HCT116 (cell line): Measurements from ENCODE around the gene PTCD1. TPM values are rescaled to one million over a fixed set of nuclear protein-coding genes. Genes with fewer than 3 reads are reported as not detected.

Experiments
- ATAC-seq: fragments of 200-7000 bp; cut with Tn5 transposase; 2 replicates; pipeline ENCODE4 v1.9.1; 2020; ENCODE audit warnings: mild to moderate bottlenecking, moderate library complexity
- BruUV-seq: library from RNA; stranded (reverse); fragments of 400-500 nt; replicated peaks from 2 replicates; lab custom pipeline; 2021; lab: Mats Ljungman, UMichigan
- CTCF ChIA-PET: fragments of 300-600 bp; sonication (Branson Sonifier 250); formaldehyde crosslinking; loops from one replicate; lab custom pipeline; 2021; ENCODE audit warnings: antibody characterized with exemption; lab: Charles Lee
- POLR2A ChIA-PET: fragments of 300-600, 350-600 bp; sonication (Branson Sonifier 250); formaldehyde crosslinking; loops from one replicate; lab custom pipeline; 2021; ENCODE audit warnings: antibody characterized with exemption; lab: Charles Lee
- RAD21 ChIA-PET, 2 experiments: fragments of 300-600 bp; sonication (Branson Sonifier 250); formaldehyde crosslinking; loops; one replicate each; lab custom pipeline; 2023; ENCODE audit warnings: low total read pairs in 2 of 2; ENCODE audit not compliant: uncharacterized antibody in 2 of 2, unreplicated experiment in 2 of 2, low non-redundant PET in 1 of 2; lab: Charles Lee
- DNase-seq: peaks from one replicate; pipeline ENCODE4 v3.0.0-alpha.2; 2010; ENCODE audit warnings: low read depth, low spot score
- H2AFZ ChIP-seq: fragments of 200-600 bp; shearing (Covaris generic), sonication (generic); 2 replicates; pipeline ENCODE4 v1.6.1; 2017; ENCODE audit warnings: low read depth, mixed run types, mixed read lengths, antibody characterized with exemption, low read length; ENCODE audit not compliant: poor library complexity, severe bottlenecking
- H3K27ac ChIP-seq: 2 replicates; pipeline ENCODE4 v1.5.1; 2012; ENCODE audit warnings: low read depth, low read length
- H3K27me3 ChIP-seq: fragments of 200-600 bp; sonication (generic); 2 replicates; pipeline ENCODE4 v1.6.1; 2016; ENCODE audit warnings: mixed run types, low read length, mixed read lengths; ENCODE audit not compliant: insufficient read depth
- H3K36me3 ChIP-seq, 2 experiments: fragments of 200-500 bp in 1 of 2; fragments of 200-600 bp in 1 of 2; sonication (Bioruptor generic) in 1 of 2; sonication (generic) in 1 of 2; 2 replicates each; pipeline versions ENCODE4 v1.5.1 to v1.6.1; 2014 to 2016; ENCODE audit warnings: low read length in 2 of 2, inconsistent platforms in 1 of 2, mixed read lengths in 1 of 2, mixed run types in 1 of 2; ENCODE audit not compliant: insufficient read depth in 2 of 2, control insufficient read depth in 1 of 2
- H3K4me1 ChIP-seq, 2 experiments: fragments of 200-600 bp in 1 of 2; sonication (generic) in 1 of 2; 2 replicates each; pipeline versions ENCODE4 v1.5.1 to v1.6.1; 2012 to 2017; ENCODE audit warnings: low read length in 2 of 2, inconsistent platforms in 1 of 2, mild to moderate bottlenecking in 1 of 2, mixed read lengths in 1 of 2, mixed run types in 1 of 2, moderate library complexity in 1 of 2; ENCODE audit not compliant: insufficient read depth in 2 of 2, control insufficient read depth in 1 of 2
- H3K4me2 ChIP-seq: fragments of 200-600 bp; sonication (generic); 2 replicates; pipeline ENCODE4 v1.6.1; 2017; ENCODE audit warnings: mixed run types, low read length, mixed read lengths
- H3K4me3 ChIP-seq, 2 experiments: fragments of 200-600 bp in 1 of 2; sonication (generic) in 1 of 2; replicated peaks in 1 of 2; 2 replicates each; pipeline ENCODE4 v1.5.1; 2011 to 2016; ENCODE audit warnings: low read length in 2 of 2, control low read depth in 1 of 2, low read depth in 1 of 2, mild to moderate bottlenecking in 1 of 2, mixed read lengths in 1 of 2, mixed run types in 1 of 2
- H3K79me2 ChIP-seq: fragments of 200-600 bp; sonication (generic); 2 replicates; pipeline ENCODE4 v1.6.1; 2017; ENCODE audit warnings: mild to moderate bottlenecking, mixed run types, low read length, moderate library complexity, mixed read lengths; ENCODE audit not compliant: insufficient read depth
- H3K9ac ChIP-seq: fragments of 200-600 bp; sonication (generic); 2 replicates; pipeline ENCODE4 v1.6.1; 2016; ENCODE audit warnings: low read length, mixed read lengths
- H3K9me2 ChIP-seq: fragments of 200-600 bp; sonication (generic), shearing (Covaris generic); 2 replicates; pipeline ENCODE4 v1.6.1; 2017; ENCODE audit warnings: mixed run types, mild to moderate bottlenecking, moderate library complexity; ENCODE audit not compliant: insufficient read depth
- H3K9me3 ChIP-seq, 2 experiments: fragments of 200-500 bp in 1 of 2; fragments of 200-600 bp in 1 of 2; sonication (Bioruptor generic) in 1 of 2; sonication (generic) in 1 of 2; 2 replicates each; pipeline ENCODE4 v1.6.1; 2014 to 2017; ENCODE audit warnings: low read length in 2 of 2, mixed read lengths in 2 of 2, inconsistent platforms in 1 of 2, low read depth in 1 of 2, mild to moderate bottlenecking in 1 of 2, mixed run types in 1 of 2, moderate library complexity in 1 of 2; ENCODE audit not compliant: control insufficient read depth in 1 of 2, insufficient read depth in 1 of 2
- H4K20me1 ChIP-seq: fragments of 200-600 bp; sonication (generic), shearing (Covaris generic); 2 replicates; pipeline ENCODE4 v1.6.1; 2017; ENCODE audit warnings: mixed run types, mild to moderate bottlenecking, moderate library complexity; ENCODE audit not compliant: insufficient read depth
- EZH2 ChIP-seq: fragments of 200-600 bp; sonication (generic); IDR thresholded peaks from 2 replicates; pipeline ENCODE4 v1.6.1; 2017; ENCODE audit warnings: antibody characterized with exemption, mixed run types
- EZH2phosphoT487 ChIP-seq: fragments of 200-600 bp; IDR thresholded peaks from 2 replicates; pipeline ENCODE4 v1.6.1; 2018; ENCODE audit warnings: antibody characterized with exemption, borderline replicate concordance
- POLR2A ChIP-seq: IDR thresholded peaks from 2 replicates; pipeline ENCODE4 v1.7.0; 2011; ENCODE audit warnings: borderline replicate concordance; ENCODE audit not compliant: insufficient read depth, insufficient read length; ENCODE audit errors: extremely low read depth
- RAD21 ChIP-seq: IDR thresholded peaks from 2 replicates; pipeline ENCODE4 v1.6.1; 2012; ENCODE audit warnings: low read depth, mild to moderate bottlenecking
- TCF7L2 ChIP-seq: IDR thresholded peaks from 2 replicates; pipeline ENCODE4 v1.7.0; 2011; ENCODE audit warnings: borderline replicate concordance, inconsistent platforms; ENCODE audit not compliant: insufficient read depth, insufficient read length; ENCODE audit errors: extremely low read depth
- ZFX ChIP-seq: fragments of 450-650 bp; IDR thresholded peaks from 2 replicates; pipeline ENCODE4 v1.6.1; 2017
- intact Hi-C: fragments of 100-400 bp; cut with micrococcal nuclease; formaldehyde crosslinking; loops from 2 replicates; pipeline ENCODE4 v1.10.0; 2022
- total RNA-seq: library from RNA; stranded (reverse); gene quantifications from one replicate; pipeline ENCODE4 v1.2.1, GENCODE V29; 2021; ENCODE audit not compliant: unreplicated experiment

PTCD1 gene
- total RNA-seq, 1 experiment from 2014 or later: 9.2 TPM

DNA sequence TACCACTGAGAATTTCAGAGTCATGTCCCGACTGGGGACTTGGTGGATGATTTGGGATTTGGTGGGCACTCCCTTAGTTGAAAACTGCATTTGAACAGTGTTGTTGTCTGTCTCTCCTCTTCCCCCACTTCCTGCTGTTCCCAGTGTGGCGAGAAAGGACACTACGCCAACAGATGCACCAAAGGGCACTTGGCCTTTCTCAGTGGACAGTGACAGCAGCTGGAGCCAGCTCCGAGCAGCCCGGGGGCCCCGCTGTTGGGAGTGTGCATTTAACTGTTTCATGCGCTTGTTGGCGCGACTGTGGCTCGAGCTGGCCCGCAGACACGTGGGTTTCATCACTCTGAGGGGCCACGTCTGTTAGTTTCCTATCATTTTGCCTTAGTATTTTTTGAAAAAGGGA, 17.7 kb upstream of the PTCD1 start:
- no peak overlapping the region for H3K27ac ChIP-seq
- no peaks in the 10 kb centered on the region for H3K27me3 ChIP-seq
- no peak overlapping the region for H2AFZ ChIP-seq
- intact Hi-C loops: no loop called here
- H3K4me3 ChIP-seq: no peak overlapping the region
- H3K9me2 ChIP-seq: no peaks in the 10 kb centered on the region
- no peaks in the 10 kb centered on the region for H3K4me1 ChIP-seq
- POLR2A ChIA-PET: no interaction called here
- BruUV-seq: no TSS peak
- ATAC-seq (no peak), DNase-seq (no peak)
- H3K4me2 ChIP-seq: no peak overlapping the region
- H3K9ac ChIP-seq: no peak overlapping the region
- H4K20me1 ChIP-seq: peaks cover 11% of the 10 kb centered on the region; the same call in 1 of the 2 replicates
- peaks cover 53% of the 10 kb centered on the region for H3K79me2 ChIP-seq
- no peaks in the 10 kb centered on the region for H3K9me3 ChIP-seq
- no peak for TF ChIP-seq TCF7L2
- TF ChIP-seq EZH2phosphoT487: no peak
- TF ChIP-seq POLR2A: no peak
- no peak for TF ChIP-seq RAD21
- CTCF ChIA-PET: no interaction called here
- peaks cover 29 to 69% of the 10 kb centered on the region in 2 experiments for H3K36me3 ChIP-seq
- RAD21 ChIA-PET: no interaction called here

DNA sequence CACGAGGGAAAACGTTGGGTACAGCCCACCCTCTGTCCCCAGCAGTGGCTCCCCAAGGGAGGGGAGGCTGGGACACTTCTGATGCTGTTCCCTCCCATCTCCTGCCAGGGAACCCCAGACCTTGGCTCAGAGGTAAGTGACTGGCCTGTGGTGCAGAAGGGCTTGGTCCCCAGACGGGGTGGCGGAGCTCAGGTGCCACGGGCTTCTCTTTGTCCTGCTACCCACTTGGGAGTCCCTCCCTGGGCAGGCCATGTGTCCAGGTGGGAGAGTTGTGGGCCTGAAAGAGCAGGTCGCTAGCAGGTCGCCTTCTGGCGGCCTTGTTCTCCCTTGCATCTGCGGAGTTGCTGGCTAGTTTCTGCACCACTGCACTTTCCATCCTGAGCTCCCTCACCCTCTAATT, 17.3 kb upstream of the PTCD1 start:
- no peaks in the 10 kb centered on the region for H3K9me2 ChIP-seq
- no peak overlapping the region for H2AFZ ChIP-seq
- H3K27me3 ChIP-seq: no peaks in the 10 kb centered on the region
- H3K4me3 ChIP-seq: no peak overlapping the region
- TF ChIP-seq EZH2phosphoT487: no peak
- no peak for TF ChIP-seq TCF7L2
- no peak for TF ChIP-seq ZFX
- TF ChIP-seq EZH2: no peak
- no peak for TF ChIP-seq POLR2A
- ChIA-PET CTCF (no interaction called here), RAD21 (no interaction called here), POLR2A (no interaction called here)
- DNase-seq (no peak), ATAC-seq (no peak)
- no peak overlapping the region for H3K4me2 ChIP-seq
- H3K36me3 ChIP-seq: peaks cover 31 to 71% of the 10 kb centered on the region in 2 experiments
- H3K4me1 ChIP-seq: no peaks in the 10 kb centered on the region
- H3K79me2 ChIP-seq: peaks cover 50% of the 10 kb centered on the region
- BruUV-seq: no TSS peak
- no peak overlapping the region for H3K9ac ChIP-seq
- no peak overlapping the region for H3K27ac ChIP-seq
- no peaks in the 10 kb centered on the region for H3K9me3 ChIP-seq
- intact Hi-C loops: no loop called here
- H4K20me1 ChIP-seq: peaks cover 11% of the 10 kb centered on the region; the same call in 1 of the 2 replicates
